Suprapubic skin (tissue), 4 donors: Measurements from ENCODE around the gene PIP5K1B. TPM values are rescaled to one million over a fixed set of nuclear protein-coding genes. Genes with fewer than 3 reads are reported as not detected.

Source experiments
- DNase-seq, 2 donors: peaks; one replicate each; pipeline ENCODE4 v3.0.0-alpha.2; 2019; ENCODE audit warnings: low spot score in 2 of 2
- H3K27ac ChIP-seq: fragments of 200-600 bp; sonication (generic); one replicate; pipeline ENCODE4 v1.5.1; 2019
- H3K27me3 ChIP-seq: fragments of 200-600 bp; sonication (generic); one replicate; pipeline ENCODE4 v1.5.1; 2019
- H3K36me3 ChIP-seq: fragments of 200-600 bp; sonication (generic); one replicate; pipeline ENCODE4 v1.5.1; 2019
- H3K4me1 ChIP-seq: fragments of 200-600 bp; sonication (generic); one replicate; pipeline ENCODE4 v1.5.1; 2019
- H3K4me3 ChIP-seq: fragments of 200-600 bp; sonication (generic); one replicate; pipeline ENCODE4 v1.5.1; 2019; ENCODE audit warnings: mild to moderate bottlenecking
- H3K9me3 ChIP-seq: fragments of 200-600 bp; sonication (generic); one replicate; pipeline ENCODE4 v1.5.1; 2019
- EP300 ChIP-seq: sonication (generic); formaldehyde crosslinking; IDR thresholded peaks from one replicate; pipeline ENCODE4 v1.6.1; 2017; ENCODE audit warnings: antibody characterized with exemption
- POLR2A ChIP-seq, 2 donors: fragments of 450-650 bp; IDR thresholded peaks; one replicate each; pipeline ENCODE4 v1.6.1; 2017; ENCODE audit warnings: antibody characterized with exemption in 2 of 2, mild to moderate bottlenecking in 2 of 2, moderate library complexity in 2 of 2
- POLR2AphosphoS5 ChIP-seq, 3 donors: sonication (generic); formaldehyde crosslinking; IDR thresholded peaks; one replicate each; pipeline ENCODE4 v1.6.1; 2017; ENCODE audit warnings: antibody characterized with exemption in 3 of 3
- WGBS: methylation state at CpG from one replicate; pipeline ENCODE4 v1.1.5; 2018; 5-methylcytosine and 5-hydroxymethylcytosine counted together
- total RNA-seq, 4 donors: library from RNA; depleted of rRNA; stranded (reverse); fragments of >200 nt; gene quantifications; one replicate each; pipeline ENCODE4 v1.1.0, GENCODE V29; 2016
- TF ChIP-seq, protein P1 (sequence below), 2 donors: fragments of 200-600 bp in 1 of 2; fragments of 450-650 bp in 1 of 2; sonication (generic) in 1 of 2; IDR thresholded peaks; one replicate each; pipeline ENCODE4 v1.5.1; 2016 to 2019; ENCODE audit warnings: antibody characterized with exemption in 2 of 2, mild to moderate bottlenecking in 1 of 2, moderate library complexity in 1 of 2

PIP5K1B gene
- total RNA-seq, 4 donors from 2014 or later, result 1.7 to 7.8 (median 3.4) TPM

GRCh38 chr9:68798423-68798822 lies 93.4 kb downstream of the PIP5K1B start:
- no peak for DNase-seq
- TF ChIP-seq POLR2A (IDR thresholded peaks at IDR 0.05), result no peak
- TF ChIP-seq, protein P1, sequence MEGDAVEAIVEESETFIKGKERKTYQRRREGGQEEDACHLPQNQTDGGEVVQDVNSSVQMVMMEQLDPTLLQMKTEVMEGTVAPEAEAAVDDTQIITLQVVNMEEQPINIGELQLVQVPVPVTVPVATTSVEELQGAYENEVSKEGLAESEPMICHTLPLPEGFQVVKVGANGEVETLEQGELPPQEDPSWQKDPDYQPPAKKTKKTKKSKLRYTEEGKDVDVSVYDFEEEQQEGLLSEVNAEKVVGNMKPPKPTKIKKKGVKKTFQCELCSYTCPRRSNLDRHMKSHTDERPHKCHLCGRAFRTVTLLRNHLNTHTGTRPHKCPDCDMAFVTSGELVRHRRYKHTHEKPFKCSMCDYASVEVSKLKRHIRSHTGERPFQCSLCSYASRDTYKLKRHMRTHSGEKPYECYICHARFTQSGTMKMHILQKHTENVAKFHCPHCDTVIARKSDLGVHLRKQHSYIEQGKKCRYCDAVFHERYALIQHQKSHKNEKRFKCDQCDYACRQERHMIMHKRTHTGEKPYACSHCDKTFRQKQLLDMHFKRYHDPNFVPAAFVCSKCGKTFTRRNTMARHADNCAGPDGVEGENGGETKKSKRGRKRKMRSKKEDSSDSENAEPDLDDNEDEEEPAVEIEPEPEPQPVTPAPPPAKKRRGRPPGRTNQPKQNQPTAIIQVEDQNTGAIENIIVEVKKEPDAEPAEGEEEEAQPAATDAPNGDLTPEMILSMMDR (IDR thresholded peaks at IDR 0.05), result no peak
- no peak for TF ChIP-seq EP300
- TF ChIP-seq POLR2AphosphoS5 (IDR thresholded peaks at IDR 0.05), result no peak
- no peak overlapping the region for H3K27ac ChIP-seq
- H3K36me3 ChIP-seq, result no peaks in the 10 kb centered on the region
- H3K4me1 ChIP-seq, result no peaks in the 10 kb centered on the region
- H3K9me3 ChIP-seq, result no peaks in the 10 kb centered on the region
- H3K27me3 ChIP-seq, result no peaks in the 10 kb centered on the region
- H3K4me3 ChIP-seq, result no peak overlapping the region
- WGBS, result 60% methylated on average over 1 of the region's 1 CpG

- H3K4me1 ChIP-seq, result no peaks in the 10 kb centered on the region
- no peaks in the 10 kb centered on the region for H3K27me3 ChIP-seq
- no peaks in the 10 kb centered on the region for H3K36me3 ChIP-seq
- no peak for DNase-seq
- H3K9me3 ChIP-seq, result no peaks in the 10 kb centered on the region
- no peak overlapping the region for H3K4me3 ChIP-seq
- WGBS, result 89% methylated on average over 2 of the region's 2 CpGs
- H3K27ac ChIP-seq, result no peak overlapping the region
- no peak for TF ChIP-seq EP300
- TF ChIP-seq POLR2AphosphoS5 (IDR thresholded peaks at IDR 0.05), result no peak
- no peak for TF ChIP-seq POLR2A (IDR thresholded peaks at IDR 0.05)
- TF ChIP-seq, protein P1 (IDR thresholded peaks at IDR 0.05), result no peak
These were observed 95.8 kb downstream of the PIP5K1B start for GRCh38 chr9:68800836-68801235.

DNA sequence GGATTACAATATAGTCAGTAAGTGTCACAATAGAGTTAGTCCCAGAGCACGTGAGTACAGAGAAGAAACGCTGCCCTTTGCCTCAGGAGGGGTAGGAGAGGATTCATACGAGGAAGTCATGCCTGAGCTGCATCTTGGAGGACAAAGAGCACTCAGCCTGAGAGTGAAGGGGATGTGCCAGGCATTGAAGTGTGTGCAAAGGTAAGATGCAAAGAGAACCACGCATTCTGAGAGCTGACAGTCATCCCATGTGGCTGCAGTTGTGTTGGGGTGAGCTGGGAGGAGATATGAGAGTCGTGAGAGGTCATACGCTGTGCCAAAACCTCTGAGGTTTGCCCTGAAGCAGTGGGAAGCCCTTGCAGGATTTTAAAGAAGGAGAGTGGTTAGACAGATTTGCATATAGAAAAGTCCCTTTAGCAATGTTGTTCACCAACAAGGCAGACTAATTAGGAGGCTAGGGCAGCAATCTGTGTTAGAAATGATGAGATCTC lies 97.5 kb downstream of the PIP5K1B start:
- no peak for DNase-seq
- no peaks in the 10 kb centered on the region for H3K9me3 ChIP-seq
- TF ChIP-seq POLR2AphosphoS5 (IDR thresholded peaks at IDR 0.05), result no peak
- TF ChIP-seq POLR2A (IDR thresholded peaks at IDR 0.05), result no peak
- TF ChIP-seq, protein P1 (IDR thresholded peaks at IDR 0.05), result no peak
- no peak for TF ChIP-seq EP300
- H3K4me1 ChIP-seq, result no peaks in the 10 kb centered on the region
- 42% methylated on average over 6 of the region's 6 CpGs for WGBS
- no peak overlapping the region for H3K27ac ChIP-seq
- no peaks in the 10 kb centered on the region for H3K36me3 ChIP-seq
- H3K27me3 ChIP-seq, result no peaks in the 10 kb centered on the region
- H3K4me3 ChIP-seq, result no peak overlapping the region

DNA sequence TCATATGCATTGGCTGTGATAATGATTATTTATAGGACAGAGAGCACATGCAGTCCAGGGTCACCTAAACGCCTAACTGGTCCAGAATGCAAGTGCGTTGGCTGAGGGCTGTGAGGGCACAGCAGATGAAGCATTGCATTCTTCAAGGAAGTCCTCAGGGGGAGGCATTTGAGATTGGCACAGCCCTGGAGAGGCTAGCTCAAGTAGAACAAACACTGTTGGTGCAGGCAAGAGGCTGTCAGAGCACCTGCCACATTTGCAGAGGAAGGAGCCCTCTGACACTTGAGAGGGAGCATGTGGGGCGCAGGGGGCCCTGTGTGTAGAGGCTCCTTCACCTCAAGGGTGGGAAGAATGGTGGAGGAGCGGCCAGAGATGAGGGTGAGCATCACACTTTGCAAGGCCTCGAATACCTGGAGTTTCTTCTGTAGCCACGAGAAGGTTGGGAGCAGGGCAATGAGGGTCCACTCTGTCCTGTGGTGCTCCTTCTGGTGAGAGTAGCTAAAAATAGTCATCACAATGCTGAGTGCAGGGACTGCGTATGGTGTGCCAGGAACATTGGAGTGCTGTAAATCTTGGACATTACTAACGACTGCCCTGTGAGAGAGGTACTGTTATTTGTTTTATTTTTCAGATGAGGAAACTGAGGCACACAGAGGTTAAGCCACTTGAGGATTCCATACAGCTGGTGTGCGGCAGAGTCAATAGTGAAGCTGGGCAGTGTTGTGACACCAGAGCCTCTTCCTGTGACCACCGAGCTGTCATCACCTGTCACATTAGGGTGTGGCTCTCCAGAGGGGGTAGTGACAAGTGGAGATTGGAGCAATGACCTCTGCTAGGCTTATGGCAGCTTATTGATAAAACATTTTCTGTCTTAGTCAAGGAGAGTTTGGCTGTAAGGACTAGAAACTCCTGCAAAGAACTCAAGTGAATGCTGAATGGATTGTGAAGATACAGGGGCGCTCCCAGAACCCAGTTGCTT lies 100.2 kb downstream of the PIP5K1B start:
- Histone ChIP-seq H3K27me3 (no peaks in the 10 kb centered on the region), H3K36me3 (no peaks in the 10 kb centered on the region), H3K4me1 (no peaks in the 10 kb centered on the region), H3K4me3 (no peak overlapping the region), H3K9me3 (no peaks in the 10 kb centered on the region), H3K27ac (no peak overlapping the region)
- TF ChIP-seq, protein P1 (IDR thresholded peaks at IDR 0.05), result no peak
- TF ChIP-seq POLR2A (IDR thresholded peaks at IDR 0.05), result no peak
- no peak for TF ChIP-seq POLR2AphosphoS5 (IDR thresholded peaks at IDR 0.05)
- no peak for TF ChIP-seq EP300
- DNase-seq, result no peak
- 87% methylated on average over 11 of the region's 11 CpGs for WGBS

- 79% methylated on average over 3 of the region's 3 CpGs for WGBS
- DNase-seq, result no peak
- Histone ChIP-seq H3K4me1 (no peaks in the 10 kb centered on the region), H3K36me3 (no peaks in the 10 kb centered on the region), H3K4me3 (no peak overlapping the region), H3K9me3 (no peaks in the 10 kb centered on the region), H3K27me3 (no peaks in the 10 kb centered on the region), H3K27ac (no peak overlapping the region)
- TF ChIP-seq EP300 (no peak), POLR2A (IDR thresholded peaks at IDR 0.05) (no peak), POLR2AphosphoS5 (IDR thresholded peaks at IDR 0.05) (no peak)
- TF ChIP-seq, protein P1 (IDR thresholded peaks at IDR 0.05), result no peak
These were observed 101.0 kb downstream of the PIP5K1B start for GRCh38 chr9:68805890-68806517.
